HCT116 (cell line): ENCODE results near the gene ZNF775. TPM values are rescaled to one million over a fixed set of nuclear protein-coding genes. Genes with fewer than 3 reads are reported as not detected.

Experiments
- ATAC-seq: fragments of 200-7000 bp; cut with Tn5 transposase; 2 replicates; pipeline ENCODE4 v1.9.1; 2020; ENCODE audit warnings: mild to moderate bottlenecking, moderate library complexity
- BruUV-seq: library from RNA; stranded (reverse); fragments of 400-500 nt; replicated peaks from 2 replicates; lab custom pipeline; 2021; lab: Mats Ljungman, UMichigan
- CTCF ChIA-PET: fragments of 300-600 bp; sonication (Branson Sonifier 250); formaldehyde crosslinking; loops from one replicate; lab custom pipeline; 2021; ENCODE audit warnings: antibody characterized with exemption; lab: Charles Lee
- POLR2A ChIA-PET: fragments of 300-600, 350-600 bp; sonication (Branson Sonifier 250); formaldehyde crosslinking; loops from one replicate; lab custom pipeline; 2021; ENCODE audit warnings: antibody characterized with exemption; lab: Charles Lee
- RAD21 ChIA-PET, 2 experiments: fragments of 300-600 bp; sonication (Branson Sonifier 250); formaldehyde crosslinking; loops; one replicate each; lab custom pipeline; 2023; ENCODE audit warnings: low total read pairs in 2 of 2; ENCODE audit not compliant: uncharacterized antibody in 2 of 2, unreplicated experiment in 2 of 2, low non-redundant PET in 1 of 2; lab: Charles Lee
- DNase-seq: peaks from one replicate; pipeline ENCODE4 v3.0.0-alpha.2; 2010; ENCODE audit warnings: low read depth, low spot score
- H2AFZ ChIP-seq: fragments of 200-600 bp; shearing (Covaris generic), sonication (generic); 2 replicates; pipeline ENCODE4 v1.6.1; 2017; ENCODE audit warnings: low read depth, mixed run types, mixed read lengths, antibody characterized with exemption, low read length; ENCODE audit not compliant: poor library complexity, severe bottlenecking
- H3K27ac ChIP-seq: 2 replicates; pipeline ENCODE4 v1.5.1; 2012; ENCODE audit warnings: low read depth, low read length
- H3K27me3 ChIP-seq: fragments of 200-600 bp; sonication (generic); 2 replicates; pipeline ENCODE4 v1.6.1; 2016; ENCODE audit warnings: mixed run types, low read length, mixed read lengths; ENCODE audit not compliant: insufficient read depth
- H3K36me3 ChIP-seq, 2 experiments: fragments of 200-500 bp in 1 of 2; fragments of 200-600 bp in 1 of 2; sonication (Bioruptor generic) in 1 of 2; sonication (generic) in 1 of 2; 2 replicates each; pipeline versions ENCODE4 v1.5.1 to v1.6.1; 2014 to 2016; ENCODE audit warnings: low read length in 2 of 2, inconsistent platforms in 1 of 2, mixed read lengths in 1 of 2, mixed run types in 1 of 2; ENCODE audit not compliant: insufficient read depth in 2 of 2, control insufficient read depth in 1 of 2
- H3K4me1 ChIP-seq, 2 experiments: fragments of 200-600 bp in 1 of 2; sonication (generic) in 1 of 2; 2 replicates each; pipeline versions ENCODE4 v1.5.1 to v1.6.1; 2012 to 2017; ENCODE audit warnings: low read length in 2 of 2, inconsistent platforms in 1 of 2, mild to moderate bottlenecking in 1 of 2, mixed read lengths in 1 of 2, mixed run types in 1 of 2, moderate library complexity in 1 of 2; ENCODE audit not compliant: insufficient read depth in 2 of 2, control insufficient read depth in 1 of 2
- H3K4me2 ChIP-seq: fragments of 200-600 bp; sonication (generic); 2 replicates; pipeline ENCODE4 v1.6.1; 2017; ENCODE audit warnings: mixed run types, low read length, mixed read lengths
- H3K4me3 ChIP-seq, 2 experiments: fragments of 200-600 bp in 1 of 2; sonication (generic) in 1 of 2; replicated peaks in 1 of 2; 2 replicates each; pipeline ENCODE4 v1.5.1; 2011 to 2016; ENCODE audit warnings: low read length in 2 of 2, control low read depth in 1 of 2, low read depth in 1 of 2, mild to moderate bottlenecking in 1 of 2, mixed read lengths in 1 of 2, mixed run types in 1 of 2
- H3K79me2 ChIP-seq: fragments of 200-600 bp; sonication (generic); 2 replicates; pipeline ENCODE4 v1.6.1; 2017; ENCODE audit warnings: mild to moderate bottlenecking, mixed run types, low read length, moderate library complexity, mixed read lengths; ENCODE audit not compliant: insufficient read depth
- H3K9ac ChIP-seq: fragments of 200-600 bp; sonication (generic); 2 replicates; pipeline ENCODE4 v1.6.1; 2016; ENCODE audit warnings: low read length, mixed read lengths
- H3K9me2 ChIP-seq: fragments of 200-600 bp; sonication (generic), shearing (Covaris generic); 2 replicates; pipeline ENCODE4 v1.6.1; 2017; ENCODE audit warnings: mixed run types, mild to moderate bottlenecking, moderate library complexity; ENCODE audit not compliant: insufficient read depth
- H3K9me3 ChIP-seq, 2 experiments: fragments of 200-500 bp in 1 of 2; fragments of 200-600 bp in 1 of 2; sonication (Bioruptor generic) in 1 of 2; sonication (generic) in 1 of 2; 2 replicates each; pipeline ENCODE4 v1.6.1; 2014 to 2017; ENCODE audit warnings: low read length in 2 of 2, mixed read lengths in 2 of 2, inconsistent platforms in 1 of 2, low read depth in 1 of 2, mild to moderate bottlenecking in 1 of 2, mixed run types in 1 of 2, moderate library complexity in 1 of 2; ENCODE audit not compliant: control insufficient read depth in 1 of 2, insufficient read depth in 1 of 2
- H4K20me1 ChIP-seq: fragments of 200-600 bp; sonication (generic), shearing (Covaris generic); 2 replicates; pipeline ENCODE4 v1.6.1; 2017; ENCODE audit warnings: mixed run types, mild to moderate bottlenecking, moderate library complexity; ENCODE audit not compliant: insufficient read depth
- CBX3 ChIP-seq: IDR thresholded peaks from 2 replicates; pipeline ENCODE4 v1.6.1; 2012; ENCODE audit warnings: low read depth
- CEBPB ChIP-seq: IDR thresholded peaks from 2 replicates; pipeline ENCODE4 v1.6.1; 2012; ENCODE audit warnings: low read depth
- EGR1 ChIP-seq: IDR thresholded peaks from 2 replicates; pipeline ENCODE4 v1.6.1; 2012; ENCODE audit warnings: low read depth
- ELF1 ChIP-seq: IDR thresholded peaks from 2 replicates; pipeline ENCODE4 v1.6.1; 2012; ENCODE audit warnings: low read depth, borderline replicate concordance
- EZH2 ChIP-seq: fragments of 200-600 bp; sonication (generic); IDR thresholded peaks from 2 replicates; pipeline ENCODE4 v1.6.1; 2017; ENCODE audit warnings: antibody characterized with exemption, mixed run types
- EZH2phosphoT487 ChIP-seq: fragments of 200-600 bp; IDR thresholded peaks from 2 replicates; pipeline ENCODE4 v1.6.1; 2018; ENCODE audit warnings: antibody characterized with exemption, borderline replicate concordance
- FOSL1 ChIP-seq: IDR thresholded peaks from 2 replicates; pipeline ENCODE4 v1.6.1; 2012; ENCODE audit warnings: low read depth
- JUND ChIP-seq: IDR thresholded peaks from 2 replicates; pipeline ENCODE4 v1.6.1; 2012
- POLR2A ChIP-seq: IDR thresholded peaks from 2 replicates; pipeline ENCODE4 v1.7.0; 2011; ENCODE audit warnings: borderline replicate concordance; ENCODE audit not compliant: insufficient read depth, insufficient read length; ENCODE audit errors: extremely low read depth
- REST ChIP-seq: IDR thresholded peaks from 2 replicates; pipeline ENCODE4 v1.6.1; 2012; ENCODE audit warnings: low read depth
- SIN3A ChIP-seq: IDR thresholded peaks from 2 replicates; pipeline ENCODE4 v1.6.1; 2012; ENCODE audit warnings: low read depth
- YY1 ChIP-seq: IDR thresholded peaks from 2 replicates; pipeline ENCODE4 v1.6.1; 2011; ENCODE audit warnings: low read length, low read depth, moderate library complexity, mild to moderate bottlenecking; ENCODE audit not compliant: insufficient replicate concordance; ENCODE audit errors: extremely low read depth
- ZBTB33 ChIP-seq: IDR thresholded peaks from 2 replicates; pipeline ENCODE4 v1.6.1; 2011; ENCODE audit warnings: mild to moderate bottlenecking, low read length, moderate library complexity; ENCODE audit not compliant: insufficient replicate concordance; ENCODE audit errors: extremely low read depth
- intact Hi-C: fragments of 100-400 bp; cut with micrococcal nuclease; formaldehyde crosslinking; loops from 2 replicates; pipeline ENCODE4 v1.10.0; 2022
- total RNA-seq: library from RNA; stranded (reverse); gene quantifications from one replicate; pipeline ENCODE4 v1.2.1, GENCODE V29; 2021; ENCODE audit not compliant: unreplicated experiment

Gene ZNF775
- total RNA-seq, 1 experiment from 2014 or later: 4.5 TPM

DNA sequence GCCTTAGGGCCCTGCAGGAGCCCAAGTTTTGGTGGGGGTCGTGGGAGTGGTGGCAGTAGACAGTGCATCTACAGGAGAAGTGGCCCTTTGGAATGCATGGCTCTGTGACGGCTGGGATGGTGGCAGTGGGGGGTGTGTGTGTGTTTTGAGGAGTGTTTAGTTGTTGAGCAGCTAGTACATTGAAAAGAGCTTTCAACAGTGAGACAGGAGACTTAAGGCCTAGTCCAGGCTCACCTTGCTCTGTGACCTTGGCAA lies 27.1 kb downstream of the ZNF775 start:
- no peak overlapping the region; the same call in 1 of the 2 replicates for H3K27ac ChIP-seq

More for the DNA sequence above, 27.1 kb downstream of the ZNF775 start:
- intact Hi-C loops: no loop called here
- Histone ChIP-seq H3K4me3 (peak overlapping the region in 1 of 2 experiments; percentile 64; a peak in 1 of 4 replicates), H3K9me2 (no peaks in the 10 kb centered on the region), H3K4me2 (peak overlapping the region; percentile 88), H3K9ac (no peak overlapping the region), H3K79me2 (no peaks in the 10 kb centered on the region), H3K36me3 (no peaks in the 10 kb centered on the region), H3K27me3 (no peaks in the 10 kb centered on the region), H3K9me3 (no peaks in the 10 kb centered on the region), H4K20me1 (no peaks in the 10 kb centered on the region), H3K4me1 (peaks cover 10 to 27% of the 10 kb centered on the region in 2 experiments; a peak in 3 of 4 replicates), H2AFZ (no peak overlapping the region)
- no TSS peak for BruUV-seq
- ChIA-PET RAD21 (no interaction called here), CTCF (interaction anchor here (1.0 kb wide), 1 partner anchor 50 kb away, joined by 3 read pairs; no protein-coding TSS in a partner anchor), POLR2A (interaction anchor here (0.6 kb wide), 1 partner anchor 16 kb away, joined by 3 read pairs; no protein-coding TSS in a partner anchor)
- TF ChIP-seq ELF1 (no peak), FOSL1 (no peak), CBX3 (no peak), CEBPB (no peak), EGR1 (no peak), YY1 (no peak), EZH2phosphoT487 (no peak), REST (no peak), ZBTB33 (no peak), EZH2 (no peak), POLR2A (no peak), JUND (no peak), SIN3A (no peak)
- DNase-seq (no peak), ATAC-seq (no peak)
